SW480 (cell line): ENCODE data around the gene HAPLN3.
A peak's percentile ranks its signal among the peaks of the same experiment; 100 is the strongest.
"Not testable (repeated sequence)": the region's sequence is repeated elsewhere in the genome, so short reads cannot be mapped to it uniquely, and the experiment has no call there.

ENCODE experiments used
- DNase-seq: peaks from one replicate; pipeline ENCODE4 v3.0.0-alpha.2; 2016; ENCODE audit warnings: low spot score

Gene HAPLN3

GRCh38 chr15:88894819-88895767 lies at the start of gene HAPLN3:
Gene HAPLN3, minus strand, starts transcription at chr15:88895544. Its CDS starts 8,246 bp downstream, at chr15:88887298.
- DNase-seq, result no peak

GRCh38 chr15:88940110-88940675 lies 44.8 kb upstream of the HAPLN3 start:
- DNase-seq, result no peak

GRCh38 chr15:88939486-88939806 lies 44.1 kb upstream of the HAPLN3 start:
- no peak for DNase-seq

GRCh38 chr15:88938802-88939485 lies 43.6 kb upstream of the HAPLN3 start:
- DNase-seq, result no peak

GRCh38 chr15:88934449-88934848 lies 39.1 kb upstream of the HAPLN3 start:
- DNase-seq, result not testable (repeated sequence)

- no peak for DNase-seq
These were observed 37.6 kb upstream of the HAPLN3 start for GRCh38 chr15:88932875-88933330.

GRCh38 chr15:88932271-88932874 lies 37.0 kb upstream of the HAPLN3 start:
- DNase-seq, result no peak

- no peak for DNase-seq
These were observed 35.2 kb upstream of the HAPLN3 start for GRCh38 chr15:88930579-88930978.

- not testable (repeated sequence) for DNase-seq
These were observed 34.2 kb upstream of the HAPLN3 start for GRCh38 chr15:88929358-88930098.

- DNase-seq, result not testable (repeated sequence)
These were observed 32.8 kb upstream of the HAPLN3 start for GRCh38 chr15:88928192-88928591.

- DNase-seq, result not testable (repeated sequence)
These were observed 30.3 kb upstream of the HAPLN3 start for GRCh38 chr15:88925648-88926047.

- DNase-seq, result not testable (repeated sequence)
These were observed 25.6 kb upstream of the HAPLN3 start for GRCh38 chr15:88920892-88921435.

GRCh38 chr15:88920186-88920891 lies 25.0 kb upstream of the HAPLN3 start:
- no peak for DNase-seq

- DNase-seq, result peak; percentile 98
These were observed 23.4 kb upstream of the HAPLN3 start for GRCh38 chr15:88918738-88919137.

- no peak for DNase-seq
These were observed 22.4 kb upstream of the HAPLN3 start for GRCh38 chr15:88917760-88918159.

- DNase-seq, result no peak
These were observed 20.0 kb upstream of the HAPLN3 start for GRCh38 chr15:88915354-88915753.

- no peak for DNase-seq
These were observed 18.5 kb upstream of the HAPLN3 start for GRCh38 chr15:88913850-88914169.

GRCh38 chr15:88913017-88913849 lies 17.9 kb upstream of the HAPLN3 start, which contains the start of gene MFGE8:
Gene MFGE8, minus strand, starts transcription at chr15:88913379. Its CDS starts 60 bp downstream, at chr15:88913319.
- DNase-seq, result peak; percentile 53

GRCh38 chr15:88912500-88912921 lies 17.2 kb upstream of the HAPLN3 start:
- no peak for DNase-seq

GRCh38 chr15:88911766-88912118 lies 16.4 kb upstream of the HAPLN3 start:
- DNase-seq, result peak; percentile 29
